Measurements from ENCODE around the gene PRR29.

Gene PRR29

DNA sequence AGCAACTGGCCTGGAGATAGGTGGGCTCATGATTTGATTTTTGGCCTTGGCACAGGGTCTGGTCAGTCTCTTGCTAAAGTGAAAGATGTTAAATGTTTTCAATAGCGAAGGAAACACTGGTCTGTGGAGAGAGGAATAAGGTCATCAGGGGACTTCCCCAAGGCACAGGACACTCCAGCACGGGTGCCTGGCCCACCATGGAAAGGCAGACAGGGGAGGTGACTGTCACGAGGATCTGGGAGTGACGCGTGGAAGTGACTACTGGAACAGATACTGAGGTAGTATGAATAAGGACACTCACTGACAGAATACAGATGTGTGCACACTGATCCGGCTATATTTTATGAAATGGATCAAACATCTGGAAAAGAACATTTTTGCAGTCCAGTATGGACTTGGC is 39.0 kb downstream of the PRR29 start:
- TF ChIP-seq FOXP2 (optimal IDR thresholded peaks at IDR 0.05; ENCODE audit: borderline replicate concordance, extremely low read depth, extremely low read length, insufficient read depth) (no peak), POLR2AphosphoS5 (IDR thresholded peaks at IDR 0.05; ENCODE audit: low read depth, low read length) (no peak), TAF1 (IDR thresholded peaks at IDR 0.05; ENCODE audit: borderline replicate concordance, insufficient read depth, low read length) (no peak), SIN3A (IDR thresholded peaks at IDR 0.05; ENCODE audit: borderline replicate concordance, insufficient read depth, low read length) (no peak)
- TF ChIP-seq, protein P1, sequence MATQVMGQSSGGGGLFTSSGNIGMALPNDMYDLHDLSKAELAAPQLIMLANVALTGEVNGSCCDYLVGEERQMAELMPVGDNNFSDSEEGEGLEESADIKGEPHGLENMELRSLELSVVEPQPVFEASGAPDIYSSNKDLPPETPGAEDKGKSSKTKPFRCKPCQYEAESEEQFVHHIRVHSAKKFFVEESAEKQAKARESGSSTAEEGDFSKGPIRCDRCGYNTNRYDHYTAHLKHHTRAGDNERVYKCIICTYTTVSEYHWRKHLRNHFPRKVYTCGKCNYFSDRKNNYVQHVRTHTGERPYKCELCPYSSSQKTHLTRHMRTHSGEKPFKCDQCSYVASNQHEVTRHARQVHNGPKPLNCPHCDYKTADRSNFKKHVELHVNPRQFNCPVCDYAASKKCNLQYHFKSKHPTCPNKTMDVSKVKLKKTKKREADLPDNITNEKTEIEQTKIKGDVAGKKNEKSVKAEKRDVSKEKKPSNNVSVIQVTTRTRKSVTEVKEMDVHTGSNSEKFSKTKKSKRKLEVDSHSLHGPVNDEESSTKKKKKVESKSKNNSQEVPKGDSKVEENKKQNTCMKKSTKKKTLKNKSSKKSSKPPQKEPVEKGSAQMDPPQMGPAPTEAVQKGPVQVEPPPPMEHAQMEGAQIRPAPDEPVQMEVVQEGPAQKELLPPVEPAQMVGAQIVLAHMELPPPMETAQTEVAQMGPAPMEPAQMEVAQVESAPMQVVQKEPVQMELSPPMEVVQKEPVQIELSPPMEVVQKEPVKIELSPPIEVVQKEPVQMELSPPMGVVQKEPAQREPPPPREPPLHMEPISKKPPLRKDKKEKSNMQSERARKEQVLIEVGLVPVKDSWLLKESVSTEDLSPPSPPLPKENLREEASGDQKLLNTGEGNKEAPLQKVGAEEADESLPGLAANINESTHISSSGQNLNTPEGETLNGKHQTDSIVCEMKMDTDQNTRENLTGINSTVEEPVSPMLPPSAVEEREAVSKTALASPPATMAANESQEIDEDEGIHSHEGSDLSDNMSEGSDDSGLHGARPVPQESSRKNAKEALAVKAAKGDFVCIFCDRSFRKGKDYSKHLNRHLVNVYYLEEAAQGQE (IDR thresholded peaks at IDR 0.05; ENCODE audit: insufficient read depth in 1 of 2, low read depth in 2 of 2, low read length in 2 of 2) = no peak

DNA sequence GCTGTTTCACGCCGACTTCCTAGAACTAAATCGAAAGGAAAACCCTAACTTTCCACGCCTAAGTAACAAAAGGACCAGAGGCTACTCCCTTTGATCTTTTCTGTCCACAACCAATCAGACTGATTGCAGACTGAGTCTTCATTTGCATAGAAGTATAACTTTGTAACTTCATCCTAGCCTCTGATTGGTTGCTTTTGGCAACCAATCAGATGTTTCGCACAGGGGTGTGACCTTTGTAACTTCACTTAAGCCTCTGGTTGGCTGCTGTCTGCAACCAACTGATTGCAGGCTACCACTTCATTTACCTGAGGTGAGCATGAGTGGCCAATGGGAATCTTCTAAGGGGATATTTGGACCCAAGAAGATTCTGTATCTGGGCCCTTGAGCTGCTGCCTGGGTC is 39.7 kb downstream of the PRR29 start:
- TF ChIP-seq FOXP2 (optimal IDR thresholded peaks at IDR 0.05; ENCODE audit: borderline replicate concordance, extremely low read depth, extremely low read length, insufficient read depth) (no peak), SIN3A (IDR thresholded peaks at IDR 0.05; ENCODE audit: borderline replicate concordance, insufficient read depth, low read length) (no peak), POLR2AphosphoS5 (IDR thresholded peaks at IDR 0.05; ENCODE audit: low read depth, low read length) (no peak), TAF1 (IDR thresholded peaks at IDR 0.05; ENCODE audit: borderline replicate concordance, insufficient read depth, low read length) (no peak)
- TF ChIP-seq, protein P1 (IDR thresholded peaks at IDR 0.05; ENCODE audit: insufficient read depth in 1 of 2, low read depth in 2 of 2, low read length in 2 of 2) = no peak

DNA sequence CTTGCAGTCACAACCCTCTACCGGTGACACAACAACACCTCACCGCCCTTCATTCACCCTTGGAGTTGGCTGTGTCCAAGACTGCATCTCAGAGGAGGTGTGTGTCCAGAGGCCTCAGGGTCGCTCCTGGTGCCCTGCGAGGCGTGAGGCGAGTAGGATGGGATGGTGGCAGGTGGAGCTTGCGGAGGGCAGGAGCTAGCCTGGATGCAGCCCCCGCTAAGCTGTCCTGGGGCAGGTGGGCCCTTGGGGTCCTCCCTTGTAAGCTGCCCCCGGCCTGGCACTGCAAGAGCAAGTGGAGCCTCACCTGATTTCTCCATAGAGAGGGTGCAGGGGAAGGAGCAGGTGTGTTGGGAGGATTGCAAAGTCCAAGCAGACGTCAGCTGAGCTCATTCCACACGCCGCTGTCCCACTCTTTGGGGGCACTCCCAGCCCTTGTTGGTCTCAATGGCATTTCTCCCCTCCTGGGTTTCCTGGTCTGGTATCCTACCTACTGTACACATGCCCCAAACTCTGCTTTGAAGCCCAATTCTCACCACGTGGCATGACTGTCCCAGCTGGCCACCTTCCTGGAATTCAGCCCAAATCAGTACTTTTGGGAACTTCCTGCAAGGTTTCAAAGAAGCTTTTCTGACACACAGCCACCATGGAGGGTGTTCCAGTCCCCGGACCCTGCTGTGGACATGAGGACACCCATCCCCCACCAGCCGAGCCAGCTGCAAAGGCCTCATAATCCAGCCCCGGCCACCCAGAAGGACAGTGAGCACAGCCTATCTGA is 40.4 kb downstream of the PRR29 start:
- TF ChIP-seq FOXP2 (optimal IDR thresholded peaks at IDR 0.05; ENCODE audit: borderline replicate concordance, extremely low read depth, extremely low read length, insufficient read depth) (no peak), SIN3A (IDR thresholded peaks at IDR 0.05; ENCODE audit: borderline replicate concordance, insufficient read depth, low read length) (no peak), POLR2AphosphoS5 (IDR thresholded peaks at IDR 0.05; ENCODE audit: low read depth, low read length) (no peak), TAF1 (IDR thresholded peaks at IDR 0.05; ENCODE audit: borderline replicate concordance, insufficient read depth, low read length) (no peak)
- TF ChIP-seq, protein P1 (IDR thresholded peaks at IDR 0.05; ENCODE audit: insufficient read depth in 1 of 2, low read depth in 2 of 2, low read length in 2 of 2) = no peak

DNA sequence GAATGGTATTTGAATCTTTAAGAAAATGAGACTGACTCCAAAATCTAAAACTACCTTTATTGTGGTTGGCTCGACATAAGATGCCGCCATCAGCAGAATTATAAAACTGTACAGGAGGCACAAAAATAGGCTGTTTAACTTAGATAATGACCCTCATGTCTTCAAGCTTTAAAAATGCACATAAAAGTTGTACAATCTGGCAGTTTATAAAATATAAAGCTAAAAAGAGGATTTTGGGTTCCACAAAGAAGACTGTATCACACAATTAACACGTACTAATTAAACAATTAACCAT is 40.9 kb downstream of the PRR29 start:
- TF ChIP-seq FOXP2 (optimal IDR thresholded peaks at IDR 0.05; ENCODE audit: borderline replicate concordance, extremely low read depth, extremely low read length, insufficient read depth) = no peak

DNA sequence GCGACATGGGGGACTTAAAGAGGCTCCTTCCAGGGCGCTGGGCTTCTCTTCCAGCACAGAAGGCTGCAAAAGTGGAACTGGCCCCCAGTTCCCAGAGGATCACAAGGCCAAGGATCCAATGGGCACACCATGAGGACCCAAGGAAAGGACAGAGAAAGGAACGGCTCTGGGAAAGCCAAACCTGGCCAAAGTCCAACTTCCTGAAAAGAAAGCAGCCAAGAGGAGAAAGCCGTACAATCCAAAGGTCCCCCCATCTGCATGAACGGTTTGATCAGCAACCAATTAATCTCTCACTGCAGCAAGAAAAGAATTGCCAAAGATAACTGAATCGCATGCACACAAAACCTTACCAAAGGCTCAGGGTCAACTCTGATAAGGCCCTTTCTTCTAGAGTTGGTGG is 42.1 kb downstream of the PRR29 start:
- TF ChIP-seq TAF1 (IDR thresholded peaks at IDR 0.05; ENCODE audit: borderline replicate concordance, insufficient read depth, low read length) (no peak), FOXP2 (optimal IDR thresholded peaks at IDR 0.05; ENCODE audit: borderline replicate concordance, extremely low read depth, extremely low read length, insufficient read depth) (no peak), POLR2AphosphoS5 (IDR thresholded peaks at IDR 0.05; ENCODE audit: low read depth, low read length) (no peak), SIN3A (IDR thresholded peaks at IDR 0.05; ENCODE audit: borderline replicate concordance, insufficient read depth, low read length) (no peak)
- TF ChIP-seq, protein P1 (IDR thresholded peaks at IDR 0.05; ENCODE audit: insufficient read depth in 1 of 2, low read depth in 2 of 2, low read length in 2 of 2) = no peak

All from PFSK-1 (cell line).